IPS-NIHi7 (cell line): Measurements from ENCODE around the gene EYS.

Experiments
- DNase-seq: peaks from one replicate; pipeline ENCODE4 v3.0.0; 2012; ENCODE audit warnings: mixed read lengths; ENCODE audit errors: extremely low spot score

EYS gene

GRCh38 chr6:64145658-64146057 lies 1561.4 kb downstream of the EYS start:
- DNase-seq = no peak

- no peak for DNase-seq
Observed at GRCh38 chr6:64143101-64143500, 1563.9 kb downstream of the EYS start.

GRCh38 chr6:64141680-64142079 lies 1565.3 kb downstream of the EYS start:
- no peak for DNase-seq

- DNase-seq = no peak
Observed at GRCh38 chr6:64128301-64129024, 1578.6 kb downstream of the EYS start.

- DNase-seq = no peak
Observed at GRCh38 chr6:64123761-64124633, 1583.0 kb downstream of the EYS start.

- no peak for DNase-seq
Observed at GRCh38 chr6:64122712-64123375, 1584.2 kb downstream of the EYS start.

GRCh38 chr6:64121011-64121565 lies 1585.9 kb downstream of the EYS start:
- DNase-seq = no peak

- DNase-seq = no peak
Observed at GRCh38 chr6:64113704-64114103, 1593.3 kb downstream of the EYS start.

GRCh38 chr6:64104051-64104450 lies 1603.0 kb downstream of the EYS start:
- no peak for DNase-seq

- DNase-seq = no peak
Observed at GRCh38 chr6:64103480-64103879, 1603.5 kb downstream of the EYS start.

GRCh38 chr6:64100702-64101303 lies 1606.2 kb downstream of the EYS start:
- no peak for DNase-seq

- no peak for DNase-seq
Observed at GRCh38 chr6:64090352-64090751, 1616.7 kb downstream of the EYS start.

- no peak for DNase-seq
Observed at GRCh38 chr6:64085126-64085525, 1621.9 kb downstream of the EYS start.

GRCh38 chr6:64084185-64084663 lies 1622.8 kb downstream of the EYS start:
- DNase-seq = no peak

- no peak for DNase-seq
Observed at GRCh38 chr6:64083261-64083660, 1623.8 kb downstream of the EYS start.

GRCh38 chr6:64081453-64081852 lies 1625.6 kb downstream of the EYS start:
- no peak for DNase-seq

GRCh38 chr6:64074981-64075380 lies 1632.0 kb downstream of the EYS start:
- DNase-seq = no peak

GRCh38 chr6:64072686-64073085 lies 1634.3 kb downstream of the EYS start:
- DNase-seq = no peak

GRCh38 chr6:64064919-64065318 lies 1642.1 kb downstream of the EYS start:
- DNase-seq = no peak

GRCh38 chr6:64062960-64063683 lies 1643.9 kb downstream of the EYS start:
- no peak for DNase-seq

- DNase-seq = no peak
Observed at GRCh38 chr6:64054861-64055260, 1652.2 kb downstream of the EYS start.
